PC-9 (cell line): Measurements from ENCODE around the gene ARMC6. TPM values are rescaled to one million over a fixed set of nuclear protein-coding genes. Genes with fewer than 3 reads are reported as not detected.

Source experiments
- BruUV-seq: library from RNA; stranded (reverse); fragments of 400-500 nt; replicated peaks from 2 replicates; lab custom pipeline; 2021; lab: Mats Ljungman, UMichigan
- CTCF ChIA-PET: fragments of 300-600 bp; sonication (Branson Sonifier 250); formaldehyde crosslinking; loops from one replicate; lab custom pipeline; 2022; ENCODE audit warnings: antibody characterized with exemption; lab: Charles Lee
- POLR2A ChIA-PET: fragments of 300-600 bp; sonication (Branson Sonifier 250); formaldehyde crosslinking; loops from one replicate; lab custom pipeline; 2022; ENCODE audit warnings: antibody characterized with exemption; ENCODE audit not compliant: unreplicated experiment; lab: Charles Lee
- DNase-seq, 2 experiments: peaks; one replicate each; pipeline versions ENCODE4 v3.0.0 to v3.0.0-alpha.2; 2015 to 2022; ENCODE audit warnings: mixed read lengths in 1 of 2
- H2AFZ ChIP-seq: fragments of 200-600 bp; sonication (generic); 2 replicates; pipeline ENCODE4 v1.8.1; 2017; ENCODE audit warnings: antibody characterized with exemption
- H3F3A ChIP-seq: fragments of 200-600 bp; sonication (generic); 2 replicates; pipeline ENCODE4 v1.8.1; 2017; ENCODE audit warnings: antibody characterized with exemption, mild to moderate bottlenecking, low read depth; ENCODE audit not compliant: insufficient read depth
- H3K27ac ChIP-seq: fragments of 200-600 bp; sonication (generic); 2 replicates; pipeline ENCODE4 v1.6.1; 2016; ENCODE audit warnings: mixed run types
- H3K27me3 ChIP-seq: fragments of 200-600 bp; sonication (generic); 2 replicates; pipeline ENCODE4 v1.6.1; 2016; ENCODE audit warnings: low read depth, mixed run types; ENCODE audit not compliant: insufficient read depth
- H3K36me3 ChIP-seq: fragments of 200-600 bp; sonication (generic); 2 replicates; pipeline ENCODE4 v1.6.1; 2016; ENCODE audit warnings: low read depth, mixed run types
- H3K4me1 ChIP-seq: fragments of 200-600 bp; sonication (generic); replicated peaks from 2 replicates; pipeline ENCODE4 v1.6.1; 2016; ENCODE audit warnings: mixed run types; ENCODE audit not compliant: insufficient read depth
- H3K4me2 ChIP-seq: fragments of 200-600 bp; sonication (generic); 2 replicates; pipeline ENCODE4 v1.6.1; 2017; ENCODE audit warnings: mixed run types
- H3K4me3 ChIP-seq: fragments of 200-600 bp; sonication (generic); 2 replicates; pipeline ENCODE4 v1.6.1; 2016; ENCODE audit warnings: mixed run types
- H3K79me2 ChIP-seq: fragments of 200-600 bp; sonication (generic); 2 replicates; pipeline ENCODE4 v1.6.1; 2017; ENCODE audit warnings: low read depth, mixed run types
- H3K9me2 ChIP-seq: fragments of 200-600 bp; sonication (generic); 2 replicates; pipeline ENCODE4 v1.8.1; 2017; ENCODE audit warnings: mild to moderate bottlenecking; ENCODE audit not compliant: insufficient read depth
- H3K9me3 ChIP-seq: fragments of 200-600 bp; sonication (generic); 2 replicates; pipeline ENCODE4 v1.8.1; 2016; ENCODE audit warnings: low read depth; ENCODE audit not compliant: insufficient read depth
- H4K20me1 ChIP-seq: fragments of 200-600 bp; sonication (generic); 2 replicates; pipeline ENCODE4 v1.8.1; 2017; ENCODE audit not compliant: insufficient read depth
- CTCF ChIP-seq: fragments of 200-600 bp; sonication (generic); conservative IDR thresholded peaks from 2 replicates; pipeline ENCODE4 v1.6.1; 2017; ENCODE audit warnings: mixed run types, antibody characterized with exemption, mild to moderate bottlenecking, moderate library complexity
- EZH2 ChIP-seq: fragments of 200-600 bp; sonication (generic); IDR thresholded peaks from 2 replicates; pipeline ENCODE4 v1.8.0; 2017; ENCODE audit warnings: antibody characterized with exemption, low read depth
- intact Hi-C: fragments of 100-400 bp; cut with micrococcal nuclease; formaldehyde crosslinking; loops from one replicate; pipeline ENCODE4 v1.10.0; 2022; ENCODE audit not compliant: unreplicated experiment
- total RNA-seq: library from RNA; stranded (reverse); gene quantifications from 2 replicates; pipeline ENCODE4 v1.2.3, GENCODE V29; 2021

Gene ARMC6
- total RNA-seq, 1 experiment from 2014 or later = 28.8 TPM

GRCh38 chr19:19078801-19079200, 45.4 kb downstream of the ARMC6 start:
- Histone ChIP-seq H3F3A (no peaks in the 10 kb centered on the region; the same call in 1 of the 2 replicates), H3K9me2 (no peaks in the 10 kb centered on the region), H2AFZ (no peak overlapping the region), H3K27me3 (no peaks in the 10 kb centered on the region), H3K9me3 (no peaks in the 10 kb centered on the region), H3K4me2 (no peak overlapping the region), H3K27ac (no peak overlapping the region), H3K4me1 (no peaks in the 10 kb centered on the region), H3K36me3 (no peaks in the 10 kb centered on the region), H3K4me3 (no peak overlapping the region), H3K79me2 (no peaks in the 10 kb centered on the region), H4K20me1 (peaks cover 4% of the 10 kb centered on the region; the same call in 1 of the 2 replicates)
- intact Hi-C loops = no loop called here
- DNase-seq = no peak
- no TSS peak for BruUV-seq
- TF ChIP-seq EZH2 (no peak), CTCF (no peak)
- POLR2A ChIA-PET = no interaction called here
- CTCF ChIA-PET = no interaction called here

GRCh38 chr19:19079571-19079970, 46.2 kb downstream of the ARMC6 start:
- POLR2A ChIA-PET = no interaction called here
- no peak overlapping the region for H3K4me3 ChIP-seq
- CTCF ChIA-PET = no interaction called here

GRCh38 chr19:19081642-19082151, 48.3 kb downstream of the ARMC6 start:
- TF ChIP-seq CTCF (no peak), EZH2 (no peak)
- Histone ChIP-seq H3K36me3 (no peaks in the 10 kb centered on the region), H3F3A (no peaks in the 10 kb centered on the region), H3K27ac (no peak overlapping the region), H3K27me3 (no peaks in the 10 kb centered on the region), H3K79me2 (no peaks in the 10 kb centered on the region), H3K9me2 (no peaks in the 10 kb centered on the region), H3K4me1 (no peaks in the 10 kb centered on the region), H4K20me1 (peaks cover 8% of the 10 kb centered on the region; the same call in 1 of the 2 replicates), H2AFZ (no peak overlapping the region), H3K9me3 (no peaks in the 10 kb centered on the region), H3K4me3 (no peak overlapping the region), H3K4me2 (no peak overlapping the region)
- POLR2A ChIA-PET = no interaction called here
- intact Hi-C loops = no loop called here
- BruUV-seq = no TSS peak
- CTCF ChIA-PET = no interaction called here
- no peak for DNase-seq

More at GRCh38 chr19:19079571-19079970, 46.2 kb downstream of the ARMC6 start:
- BruUV-seq = no TSS peak
- H3K79me2 ChIP-seq = no peaks in the 10 kb centered on the region
- no peaks in the 10 kb centered on the region for H3K9me3 ChIP-seq
- H3K9me2 ChIP-seq = no peaks in the 10 kb centered on the region
- H2AFZ ChIP-seq = no peak overlapping the region
- no peaks in the 10 kb centered on the region for H3K27me3 ChIP-seq
- no peak overlapping the region for H3K4me2 ChIP-seq
- H3K36me3 ChIP-seq = no peaks in the 10 kb centered on the region
- DNase-seq = no peak
- peaks cover 4% of the 10 kb centered on the region; the same call in 1 of the 2 replicates for H4K20me1 ChIP-seq
- no peak overlapping the region for H3K27ac ChIP-seq
- H3F3A ChIP-seq = no peaks in the 10 kb centered on the region
- intact Hi-C loops = no loop called here
- TF ChIP-seq EZH2 = no peak
- TF ChIP-seq CTCF = no peak
- H3K4me1 ChIP-seq = no peaks in the 10 kb centered on the region
